Placental epithelial cell (primary cell): ENCODE results near the gene METTL21A. TPM values are rescaled to one million over a fixed set of nuclear protein-coding genes. Genes with fewer than 3 reads are reported as not detected.

ENCODE experiments used
- small RNA-seq: library from RNA; depleted of rRNA; stranded (forward); fragments of <200 nt; gene quantifications from one replicate; pipeline ENCODE3, GENCODE V24; 2012
- total RNA-seq: library from RNA; depleted of rRNA; stranded (reverse); fragments of >200 nt; gene quantifications from 2 replicates; pipeline ENCODE4 v1.2.3, GENCODE V29; 2012

The METTL21A gene
- total RNA-seq, result 6.7 and 11.6 TPM in 2 replicates

GRCh38 chr2:207625014-207625907 lies at the start of gene METTL21A:
TSS of gene METTL21A (minus strand) at chr2:207625394. CDS start at chr2:207624375, 1,019 bp downstream.

Small RNA genes lying within 50 kb of the gene (small RNA-seq; reads per million reads assigned to genes)
- gene RPS29P9, result not detected

Other genes starting within 250 kb of the METTL21A start
- gene CREB1, start 95.4 kb downstream of the METTL21A start, total RNA-seq, result 30.6 and 50.0 TPM in 2 replicates
- gene CCNYL1, start 86.2 kb upstream of the METTL21A start, total RNA-seq, result 9.0 and 13.7 TPM in 2 replicates
- gene FZD5, start 144.5 kb upstream of the METTL21A start, total RNA-seq, result 0.39 and 0.65 TPM in 2 replicates